Ectodermal cell (in vitro differentiated cells): ENCODE results near the gene FKBP1B.
"Not testable (repeated sequence)": the region's sequence is repeated elsewhere in the genome, so short reads cannot be mapped to it uniquely, and the experiment has no call there.

Experiments
- H3K27ac ChIP-seq: 2 replicates; pipeline ENCODE4 v1.7.0; 2013; ENCODE audit warnings: mild to moderate bottlenecking, low read depth, low read length; ENCODE audit not compliant: insufficient read depth, poor library complexity, severe bottlenecking
- H3K27me3 ChIP-seq: 2 replicates; pipeline ENCODE4 v1.7.0; 2013; ENCODE audit warnings: mild to moderate bottlenecking, low read length; ENCODE audit not compliant: insufficient read depth, control insufficient read depth, poor library complexity, severe bottlenecking
- H3K36me3 ChIP-seq: one replicate; pipeline ENCODE4 v1.7.0; 2013; ENCODE audit warnings: low read length; ENCODE audit not compliant: control insufficient read depth, insufficient read depth
- H3K4me1 ChIP-seq: one replicate; pipeline ENCODE4 v1.7.0; 2013; ENCODE audit warnings: low read length; ENCODE audit not compliant: control insufficient read depth, insufficient read depth
- H3K4me3 ChIP-seq: 2 replicates; pipeline ENCODE4 v1.7.0; 2013; ENCODE audit warnings: low read depth, low read length, control low read depth; ENCODE audit not compliant: insufficient read depth
- H3K9me3 ChIP-seq: 2 replicates; pipeline ENCODE4 v1.7.0; 2013; ENCODE audit warnings: mild to moderate bottlenecking, low read length, moderate library complexity; ENCODE audit not compliant: control insufficient read depth
- WGBS, 2 experiments: methylation state at CpG; one replicate each; pipeline ENCODE4 v1.1.7; 2013; ENCODE audit warnings: missing lambda C conversion rate in 2 of 2; 5-methylcytosine and 5-hydroxymethylcytosine counted together

The FKBP1B gene

GRCh38 chr2:24083567-24084385 is 34.2 kb downstream of the FKBP1B start:
- Histone ChIP-seq H3K4me1 (peaks cover 14% of the 10 kb centered on the region), H3K27me3 (no peaks in the 10 kb centered on the region), H3K36me3 (peaks cover 15% of the 10 kb centered on the region), H3K4me3 (peak overlapping the region; percentile 52), H3K27ac (peak overlapping the region; percentile 100), H3K9me3 (no peaks in the 10 kb centered on the region)
- 6% methylated on average over 30 of the region's 30 CpGs for WGBS, 2 experiments

GRCh38 chr2:24084386-24085199 is 35.1 kb downstream of the FKBP1B start, which contains the start of gene TP53I3:
TP53I3 (minus strand) TSS chr2:24084834; CDS start chr2:24084326, 508 bp downstream.
- Histone ChIP-seq H3K27ac (peak within 1 kb of the TSS; percentile 100), H3K9me3 (no peaks in the 10 kb centered on the region), H3K4me1 (peaks cover 14% of the 10 kb centered on the region), H3K36me3 (peaks cover 15% of the 10 kb centered on the region), H3K27me3 (no peaks in the 10 kb centered on the region), H3K4me3 (peak within 1 kb of the TSS; percentile 52)
- WGBS, 2 experiments: 1 to 2% methylated on average over 44 of the region's 44 CpGs

GRCh38 chr2:24085200-24085489 is 35.6 kb downstream of the FKBP1B start:
- Histone ChIP-seq H3K27me3 (no peaks in the 10 kb centered on the region), H3K9me3 (no peaks in the 10 kb centered on the region), H3K4me3 (peak overlapping the region; percentile 52), H3K27ac (peak overlapping the region; percentile 100), H3K36me3 (peaks cover 15% of the 10 kb centered on the region), H3K4me1 (peaks cover 14% of the 10 kb centered on the region)
- 53 to 55% methylated on average over 11 of the region's 11 CpGs for WGBS, 2 experiments

GRCh38 chr2:24086241-24086640 is 36.7 kb downstream of the FKBP1B start:
- 80% methylated on average over 1 of the region's 1 CpG; no CpG with 5 or more reads in 1 of the 2 experiments for WGBS, 2 experiments
- Histone ChIP-seq H3K36me3 (peaks cover 8% of the 10 kb centered on the region), H3K4me1 (peaks cover 14% of the 10 kb centered on the region), H3K9me3 (no peaks in the 10 kb centered on the region), H3K27ac (no peak overlapping the region), H3K4me3 (no peak overlapping the region), H3K27me3 (no peaks in the 10 kb centered on the region)

GRCh38 chr2:24087032-24087431 is 37.5 kb downstream of the FKBP1B start:
- Histone ChIP-seq H3K4me3 (no peak overlapping the region), H3K27ac (no peak overlapping the region), H3K27me3 (no peaks in the 10 kb centered on the region), H3K36me3 (peaks cover 7% of the 10 kb centered on the region), H3K4me1 (peaks cover 14% of the 10 kb centered on the region), H3K9me3 (no peaks in the 10 kb centered on the region)
- 88 to 91% methylated on average over 2 of the region's 3 CpGs for WGBS, 2 experiments

GRCh38 chr2:24088821-24089359 is 39.3 kb downstream of the FKBP1B start:
- Histone ChIP-seq H3K4me3 (no peak overlapping the region), H3K27ac (no peak overlapping the region), H3K9me3 (no peaks in the 10 kb centered on the region), H3K4me1 (peaks cover 4% of the 10 kb centered on the region), H3K36me3 (no peaks in the 10 kb centered on the region), H3K27me3 (no peaks in the 10 kb centered on the region)
- WGBS, 2 experiments: 91 to 95% methylated on average over 2 of the region's 2 CpGs

GRCh38 chr2:24093270-24093669 is 43.7 kb downstream of the FKBP1B start:
- H3K36me3 ChIP-seq, H3K27ac ChIP-seq, H3K27me3 ChIP-seq, H3K9me3 ChIP-seq, H3K4me1 ChIP-seq, H3K4me3 ChIP-seq: not testable (repeated sequence)
- 89 to 93% methylated on average over 5 of the region's 5 CpGs for WGBS, 2 experiments

- not testable (repeated sequence) for H3K4me3 ChIP-seq, H3K27me3 ChIP-seq, H3K36me3 ChIP-seq, H3K4me1 ChIP-seq, H3K27ac ChIP-seq, H3K9me3 ChIP-seq
- 59 to 61% methylated on average over 17 of the region's 17 CpGs for WGBS, 2 experiments
These were observed 45.7 kb downstream of the FKBP1B start for GRCh38 chr2:24095171-24095677.

GRCh38 chr2:24100732-24101131 is 51.2 kb downstream of the FKBP1B start:
- H3K4me1 ChIP-seq, H3K4me3 ChIP-seq, H3K27ac ChIP-seq, H3K27me3 ChIP-seq, H3K9me3 ChIP-seq, H3K36me3 ChIP-seq: not testable (repeated sequence)
- 94 to 100% methylated on average over 2 of the region's 2 CpGs for WGBS, 2 experiments

- no peak overlapping the region for H3K27ac ChIP-seq
- H3K4me3 ChIP-seq: no peak overlapping the region
- H3K4me1 ChIP-seq: no peaks in the 10 kb centered on the region
- no peaks in the 10 kb centered on the region for H3K27me3 ChIP-seq
- no peaks in the 10 kb centered on the region for H3K36me3 ChIP-seq
- 100% methylated on average over 1 of the region's 2 CpGs; no CpG with 5 or more reads in 1 of the 2 experiments for whole genome bisulfite sequencing, 2 experiments
- H3K9me3 ChIP-seq: no peaks in the 10 kb centered on the region
These were observed 52.5 kb downstream of the FKBP1B start for GRCh38 chr2:24101992-24102391.
